ENCODE measurements around the gene MYO18B. TPM values are rescaled to one million over a fixed set of nuclear protein-coding genes. Genes with fewer than 3 reads are reported as not detected.

Gene MYO18B
- polyA plus RNA-seq, 3 donors: not detected

DNA sequence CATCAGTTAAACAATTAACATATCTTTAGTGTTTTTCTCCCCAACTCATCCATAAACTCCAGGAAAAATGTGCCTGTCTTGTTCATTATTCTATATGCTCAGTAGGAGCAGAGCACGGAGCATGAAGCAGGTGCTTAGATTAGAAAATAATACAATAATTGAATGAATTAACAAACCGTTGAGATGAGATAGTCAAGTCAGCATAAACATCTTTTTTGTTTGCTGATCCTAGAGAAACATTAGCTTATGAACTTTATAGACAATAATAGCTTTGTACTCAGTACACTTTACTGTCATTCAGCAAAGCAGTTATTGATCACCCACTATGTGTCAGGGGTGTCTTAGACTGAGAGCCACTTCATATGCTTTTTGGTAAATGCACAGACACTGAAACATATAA is 322.1 kb downstream of the MYO18B start:
- Mint-ChIP-seq H3K4me3 (no peak overlapping the region), H3K36me3 (no peaks in the 10 kb centered on the region), H3K27ac (no peak overlapping the region), H3K4me1 (no peaks in the 10 kb centered on the region), H3K9me3 (peaks cover 0 to 2% (median 0%) of the 10 kb centered on the region in 7 donors), H3K27me3 (ENCODE audit: low read depth in 3 of 3) (peaks cover 12 to 20% (median 13%) of the 10 kb centered on the region in 3 donors)
- no peaks in the 10 kb centered on the region for H3K9me3 ChIP-seq (replicated peaks in 1 of 2; ENCODE audit: control insufficient read depth in 1 of 2, insufficient read depth in 1 of 2, low read length in 2 of 2)
- H2AFZ ChIP-seq (ENCODE audit: insufficient read depth, low read depth, low read length, poor library complexity, severe bottlenecking): no peak overlapping the region
- WGBS (ENCODE audit: insufficient coverage): 100% methylated on average over 1 of the region's 2 CpGs
- H3K4me1 ChIP-seq (ENCODE audit: control insufficient read depth in 1 of 2, insufficient read depth in 2 of 2, low read length in 2 of 2): no peaks in the 10 kb centered on the region
- H3K27me3 ChIP-seq (ENCODE audit: control insufficient read depth in 2 of 2, insufficient read depth in 2 of 2, low read length in 2 of 2): peaks cover 4 to 13% of the 10 kb centered on the region in 2 donors
- H3K36me3 ChIP-seq (replicated peaks in 1 of 2; ENCODE audit: control insufficient read depth in 1 of 2, insufficient read depth in 2 of 2, low read length in 2 of 2): no peaks in the 10 kb centered on the region
- no peaks in the 10 kb centered on the region for H3K79me2 ChIP-seq (ENCODE audit: insufficient read depth, low read length)
- intact Hi-C loops (cut with micrococcal nuclease): no loop called here
- H4K20me1 ChIP-seq (ENCODE audit: insufficient read depth, low read length): no peaks in the 10 kb centered on the region
- H3K4me2 ChIP-seq (replicated peaks; ENCODE audit: extremely low read depth, low read length, poor library complexity, severe bottlenecking): no peak overlapping the region
- no peak for DNase-seq
- no peak overlapping the region for H3K27ac ChIP-seq (ENCODE audit: low read depth in 1 of 2, low read length in 2 of 2)
- H3K9ac ChIP-seq (ENCODE audit: insufficient read depth, low read length, poor library complexity, severe bottlenecking): no peak overlapping the region
- no peak for TF ChIP-seq CTCF (IDR thresholded peaks at IDR 0.05)
- no peak overlapping the region for H3K4me3 ChIP-seq (replicated peaks in 1 of 3; ENCODE audit: low read depth in 2 of 3, low read length in 3 of 3)

DNA sequence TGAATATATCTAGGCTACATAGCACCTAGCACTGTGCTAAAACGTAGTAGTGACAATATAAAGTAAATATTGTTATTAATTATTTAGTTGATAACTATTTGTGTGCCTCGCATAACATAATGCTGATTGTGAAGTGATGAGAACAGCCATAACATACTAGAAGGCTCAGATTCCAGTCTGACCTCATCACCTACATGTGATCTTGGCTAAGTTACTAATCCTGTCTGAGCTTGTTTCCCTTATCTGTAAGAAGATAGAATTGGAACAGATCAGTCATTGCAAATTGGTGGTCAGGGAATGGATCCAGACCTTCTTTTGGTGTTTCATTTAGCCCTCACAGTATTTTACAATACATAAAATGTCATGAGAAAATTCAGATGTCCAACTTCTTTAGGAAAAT is 323.9 kb downstream of the MYO18B start:
- Mint-ChIP-seq H3K4me3 (no peak overlapping the region), H3K27me3 (ENCODE audit: low read depth in 3 of 3) (peaks cover 16 to 23% (median 21%) of the 10 kb centered on the region in 3 donors), H3K36me3 (no peaks in the 10 kb centered on the region), H3K27ac (no peak overlapping the region), H3K9me3 (peaks cover 0 to 2% (median 0%) of the 10 kb centered on the region in 7 donors), H3K4me1 (no peaks in the 10 kb centered on the region)
- intact Hi-C loops (cut with micrococcal nuclease): no loop called here
- WGBS (ENCODE audit: insufficient coverage): no CpG with 5 or more reads among the region's 2 CpGs
- Histone ChIP-seq H3K4me2 (replicated peaks; ENCODE audit: extremely low read depth, low read length, poor library complexity, severe bottlenecking) (no peak overlapping the region), H3K36me3 (replicated peaks in 1 of 2; ENCODE audit: control insufficient read depth in 1 of 2, insufficient read depth in 2 of 2, low read length in 2 of 2) (no peaks in the 10 kb centered on the region), H3K4me3 (replicated peaks in 1 of 3; ENCODE audit: low read depth in 2 of 3, low read length in 3 of 3) (no peak overlapping the region), H3K9me3 (replicated peaks in 1 of 2; ENCODE audit: control insufficient read depth in 1 of 2, insufficient read depth in 1 of 2, low read length in 2 of 2) (no peaks in the 10 kb centered on the region), H2AFZ (ENCODE audit: insufficient read depth, low read depth, low read length, poor library complexity, severe bottlenecking) (no peak overlapping the region), H3K79me2 (ENCODE audit: insufficient read depth, low read length) (no peaks in the 10 kb centered on the region), H3K27ac (ENCODE audit: low read depth in 1 of 2, low read length in 2 of 2) (no peak overlapping the region), H4K20me1 (ENCODE audit: insufficient read depth, low read length) (no peaks in the 10 kb centered on the region), H3K27me3 (ENCODE audit: control insufficient read depth in 2 of 2, insufficient read depth in 2 of 2, low read length in 2 of 2) (peaks cover 7 to 15% of the 10 kb centered on the region in 2 donors), H3K4me1 (ENCODE audit: control insufficient read depth in 1 of 2, insufficient read depth in 2 of 2, low read length in 2 of 2) (no peaks in the 10 kb centered on the region), H3K9ac (ENCODE audit: insufficient read depth, low read length, poor library complexity, severe bottlenecking) (no peak overlapping the region)
- no peak for DNase-seq
- no peak for TF ChIP-seq CTCF (IDR thresholded peaks at IDR 0.05)
